Kidney epithelial cell (primary cell): ENCODE results near the gene LHFPL3. TPM values are rescaled to one million over a fixed set of nuclear protein-coding genes. Genes with fewer than 3 reads are reported as not detected.

Source experiments
- DNase-seq: peaks from one replicate; pipeline ENCODE4 v3.0.0-alpha.2; 2010; ENCODE audit warnings: low read depth
- H3K27me3 ChIP-seq: 2 replicates; pipeline ENCODE4 v1.6.0; 2011; ENCODE audit warnings: low read length; ENCODE audit not compliant: control insufficient read depth, insufficient read depth
- H3K36me3 ChIP-seq: 2 replicates; pipeline ENCODE4 v1.5.1; 2011; ENCODE audit warnings: low read length; ENCODE audit not compliant: control insufficient read depth, insufficient read depth
- H3K4me3 ChIP-seq: 2 replicates; pipeline ENCODE4 v1.5.1; 2011; ENCODE audit warnings: low read depth, mild to moderate bottlenecking, control low read depth, low read length
- CTCF ChIP-seq: IDR thresholded peaks from 2 replicates; pipeline ENCODE4 v1.5.1; 2011; ENCODE audit warnings: mild to moderate bottlenecking, moderate library complexity, low read length, control low read depth, inconsistent platforms; ENCODE audit not compliant: insufficient read depth, poor library complexity, severe bottlenecking
- total RNA-seq: library from RNA; depleted of rRNA; stranded (reverse); fragments of >200 nt; gene quantifications from 2 replicates; pipeline ENCODE4 v1.2.3, GENCODE V29; 2015

LHFPL3 gene
- total RNA-seq, 1 donor from 2014 or later = not detected

- no peaks in the 10 kb centered on the region for H3K27me3 ChIP-seq
- no peak overlapping the region for H3K4me3 ChIP-seq
- no peaks in the 10 kb centered on the region for H3K36me3 ChIP-seq
- no peak for DNase-seq
- TF ChIP-seq CTCF = no peak
Observed at GRCh38 chr7:104416866-104417393, 88.5 kb downstream of the LHFPL3 start.

- H3K27me3 ChIP-seq = no peaks in the 10 kb centered on the region
- H3K36me3 ChIP-seq = no peaks in the 10 kb centered on the region
- TF ChIP-seq CTCF = no peak
- no peak for DNase-seq
- H3K4me3 ChIP-seq = no peak overlapping the region
Observed at GRCh38 chr7:104431930-104432329, 103.5 kb downstream of the LHFPL3 start.

- DNase-seq = no peak
- Histone ChIP-seq H3K36me3 (no peaks in the 10 kb centered on the region), H3K27me3 (no peaks in the 10 kb centered on the region), H3K4me3 (no peak overlapping the region)
- no peak for TF ChIP-seq CTCF
Observed at GRCh38 chr7:104434129-104434528, 105.7 kb downstream of the LHFPL3 start.

- Histone ChIP-seq H3K4me3 (no peak overlapping the region), H3K36me3 (no peaks in the 10 kb centered on the region), H3K27me3 (no peaks in the 10 kb centered on the region)
- TF ChIP-seq CTCF = no peak
- DNase-seq = no peak
Observed at GRCh38 chr7:104442481-104442880, 114.1 kb downstream of the LHFPL3 start.

- Histone ChIP-seq H3K4me3 (no peak overlapping the region), H3K27me3 (no peaks in the 10 kb centered on the region), H3K36me3 (no peaks in the 10 kb centered on the region)
- no peak for DNase-seq
- TF ChIP-seq CTCF = no peak
Observed at GRCh38 chr7:104444017-104444416, 115.6 kb downstream of the LHFPL3 start.

- H3K4me3 ChIP-seq = no peak overlapping the region
- no peaks in the 10 kb centered on the region for H3K27me3 ChIP-seq
- no peaks in the 10 kb centered on the region for H3K36me3 ChIP-seq
- DNase-seq = no peak
- no peak for TF ChIP-seq CTCF
Observed at GRCh38 chr7:104445393-104445792, 117.0 kb downstream of the LHFPL3 start.
